DMS153 treated with DMSO at 0.1 percent for 48 hours (cell line): ENCODE results near the gene ERC1.
"Not testable (repeated sequence)": the region's sequence is repeated elsewhere in the genome, so short reads cannot be mapped to it uniquely, and the experiment has no call there.

Experiments
- DNase-seq: peaks from one replicate; lab custom pipeline; 2025; ENCODE audit not compliant: unreplicated experiment; lab: John Stamatoyannopoulos, UW

The ERC1 gene

DNA sequence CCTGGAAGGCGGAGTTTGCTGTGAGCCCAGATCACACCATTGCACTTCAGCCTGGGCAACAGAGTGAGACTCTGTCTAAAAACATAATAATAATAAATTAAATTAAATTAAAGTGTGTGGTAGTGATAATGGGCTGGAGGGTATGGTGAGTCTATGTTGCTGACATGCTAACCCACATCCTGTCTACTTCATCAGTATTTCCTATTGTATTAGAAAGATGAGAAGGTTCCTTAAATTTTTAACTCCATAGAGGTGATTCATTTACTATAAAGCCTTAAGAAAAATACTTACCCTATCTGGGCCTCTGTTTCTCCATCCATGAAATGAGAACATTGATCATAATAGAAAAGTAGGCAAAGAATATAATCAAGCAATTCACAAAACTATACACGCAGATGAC is 322.9 kb downstream of the ERC1 start:
- no peak for DNase-seq

DNA sequence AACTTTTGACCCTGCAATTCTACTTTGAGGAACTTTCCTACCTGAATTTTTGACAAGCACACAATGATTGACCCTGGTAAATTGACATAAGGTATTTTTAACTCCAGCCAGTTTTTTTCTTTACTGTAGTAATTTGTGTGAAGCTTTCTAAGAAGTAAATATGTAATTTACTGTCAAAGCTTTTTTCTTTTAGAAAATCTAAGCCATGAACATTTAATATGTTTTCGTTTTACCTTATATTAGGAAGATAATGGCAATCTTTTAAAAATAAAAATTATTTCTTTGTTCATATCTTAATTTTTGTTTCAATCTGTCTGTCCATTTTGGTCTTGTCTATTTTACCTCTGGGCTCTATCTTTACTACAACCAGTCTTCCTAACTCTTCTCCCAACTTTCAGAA is 323.5 kb downstream of the ERC1 start:
- no peak for DNase-seq

DNA sequence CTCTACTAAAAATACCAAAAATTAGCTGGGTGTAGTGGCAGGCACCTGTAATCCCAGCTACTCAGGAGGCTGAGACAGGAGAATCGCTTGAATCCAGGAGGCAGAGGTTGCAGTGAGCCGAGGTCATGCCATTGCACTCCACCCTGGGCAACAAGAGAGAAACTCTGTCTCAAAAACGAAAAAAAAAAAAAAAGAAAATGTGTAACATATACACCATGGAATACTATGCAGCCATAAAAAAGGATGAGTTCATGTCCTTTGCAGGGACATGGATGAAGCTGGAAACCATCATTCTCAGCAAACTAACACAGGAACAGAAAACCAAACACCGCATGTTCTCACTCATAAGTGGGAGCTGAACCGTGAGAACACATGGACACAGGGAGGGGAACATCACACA is 326.0 kb downstream of the ERC1 start:
- not testable (repeated sequence) for DNase-seq

DNA sequence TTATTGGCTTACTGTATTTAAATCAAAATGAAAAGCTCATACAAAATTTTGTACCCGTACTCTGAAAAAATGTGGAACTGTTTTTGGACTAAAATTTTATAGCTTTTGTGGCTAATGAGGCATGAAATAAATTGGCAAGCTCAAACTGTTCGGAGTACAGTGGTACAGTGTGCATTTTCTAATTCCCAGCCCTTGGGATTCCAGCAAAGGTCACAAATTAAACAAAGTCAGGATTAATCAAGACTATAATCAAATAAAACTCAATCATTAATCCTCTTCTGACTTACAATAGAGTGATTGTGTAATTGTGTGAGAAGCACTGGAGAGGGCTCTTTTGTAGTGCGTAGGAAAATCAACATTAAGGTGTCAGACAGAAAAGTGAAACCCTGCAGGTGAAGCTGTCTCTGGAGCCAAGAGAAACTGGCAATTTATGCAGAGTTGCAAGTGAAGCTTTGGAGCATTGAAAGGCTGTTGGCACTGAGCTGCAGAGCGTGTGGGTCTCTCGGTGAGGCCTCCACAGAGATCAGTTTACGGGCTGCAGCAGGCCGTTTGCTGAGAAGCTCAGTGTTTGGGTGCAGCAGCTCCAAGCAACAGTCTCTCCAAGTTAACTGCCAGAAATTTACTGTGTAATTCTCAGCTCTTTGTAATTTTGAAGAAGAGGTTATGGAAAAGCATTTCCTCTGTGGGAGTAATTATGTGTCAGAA is 327.5 kb downstream of the ERC1 start:
- peak; percentile 91 for DNase-seq

DNA sequence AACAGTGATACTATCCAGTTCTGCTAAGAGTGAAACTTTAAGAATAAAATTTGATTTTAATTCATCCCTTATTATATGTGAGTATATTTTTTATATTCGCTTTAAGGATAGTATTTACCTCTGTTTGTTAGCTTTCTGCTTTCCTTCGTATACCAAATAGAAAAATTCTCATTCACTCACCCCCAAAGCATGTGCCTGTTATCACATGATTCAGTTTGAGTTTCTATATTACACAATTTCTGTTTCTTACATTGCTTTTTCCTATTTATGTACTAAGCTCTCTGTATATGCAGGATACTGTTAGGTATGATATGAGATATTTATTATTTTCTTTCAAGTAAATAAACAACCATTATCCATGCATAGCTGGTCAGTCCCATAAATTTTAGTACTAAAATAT is 328.2 kb downstream of the ERC1 start:
- no peak for DNase-seq

DNA sequence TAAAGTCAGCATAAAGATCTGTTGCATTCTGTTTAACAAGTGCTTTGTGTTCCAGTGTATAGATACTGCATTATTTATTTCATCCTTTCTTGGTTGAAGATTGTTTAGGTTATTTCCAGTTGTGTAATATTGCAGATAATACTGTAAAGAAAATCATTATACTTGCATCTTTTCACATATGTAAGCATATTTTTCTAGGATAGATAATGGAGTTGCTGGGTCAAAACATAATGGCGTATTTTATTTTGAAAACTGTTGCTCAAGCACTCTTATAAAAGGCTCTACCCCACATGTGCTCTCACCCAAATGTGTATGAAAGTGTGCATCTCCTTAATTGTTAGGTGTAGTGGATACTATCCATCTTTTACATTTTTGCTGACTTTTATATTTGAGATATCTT is 329.0 kb downstream of the ERC1 start:
- no peak for DNase-seq

DNA sequence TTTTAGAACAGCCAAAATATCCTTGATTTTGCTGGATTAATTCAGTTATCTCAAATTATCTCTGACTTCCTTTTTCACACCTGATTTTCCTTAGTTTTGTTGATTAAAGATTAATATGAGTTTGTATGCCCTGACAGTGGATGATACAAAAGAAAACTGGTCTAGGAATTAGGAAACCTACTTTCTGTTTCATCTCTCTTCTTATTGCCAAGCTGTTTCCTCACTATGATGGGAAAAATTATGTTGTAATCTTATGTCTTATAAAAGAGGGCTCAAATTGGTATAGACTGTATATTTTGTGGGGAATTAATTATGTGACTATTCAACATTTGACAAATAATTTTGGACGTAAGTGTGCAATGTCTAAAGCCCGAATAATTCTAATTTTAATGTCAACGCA is 331.8 kb downstream of the ERC1 start:
- no peak for DNase-seq

DNA sequence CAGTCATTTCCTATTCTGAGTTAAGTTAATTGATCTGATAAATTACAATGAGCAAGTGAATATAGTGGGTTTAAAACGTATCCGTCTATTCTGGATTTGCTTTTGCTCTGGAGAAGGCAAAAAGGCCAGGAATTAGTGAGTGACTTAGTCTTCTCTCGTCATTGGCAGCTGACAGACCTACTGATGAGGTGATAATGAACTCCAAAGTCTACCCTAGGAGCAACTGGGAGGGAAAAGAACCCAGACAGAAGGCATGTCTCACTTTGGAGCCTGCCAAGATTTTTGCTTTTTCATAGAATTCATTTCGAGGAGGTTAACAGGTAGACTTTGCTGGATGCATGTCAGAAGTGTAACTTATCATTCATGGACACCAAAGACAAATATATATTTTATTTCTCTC is 333.1 kb downstream of the ERC1 start:
- DNase-seq: no peak

DNA sequence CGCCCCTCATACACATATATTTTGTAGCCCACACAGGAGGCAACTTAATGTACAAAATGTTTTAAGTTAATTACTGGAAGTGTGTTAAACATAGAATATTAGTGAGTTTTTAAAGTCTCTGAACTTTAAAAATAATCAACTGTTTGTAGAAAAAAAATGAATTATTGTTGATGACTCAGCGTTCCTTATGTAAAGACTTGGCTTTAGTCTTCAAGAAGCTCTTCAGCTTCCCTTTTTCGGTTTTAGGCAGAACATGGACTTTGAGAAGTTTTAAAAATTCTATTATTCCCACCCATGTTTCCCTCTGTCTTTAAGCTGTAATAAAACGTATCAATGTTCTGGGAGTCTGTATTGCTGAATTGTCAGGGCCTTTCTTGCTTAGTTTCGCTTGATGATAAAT is 333.9 kb downstream of the ERC1 start:
- DNase-seq: no peak

DNA sequence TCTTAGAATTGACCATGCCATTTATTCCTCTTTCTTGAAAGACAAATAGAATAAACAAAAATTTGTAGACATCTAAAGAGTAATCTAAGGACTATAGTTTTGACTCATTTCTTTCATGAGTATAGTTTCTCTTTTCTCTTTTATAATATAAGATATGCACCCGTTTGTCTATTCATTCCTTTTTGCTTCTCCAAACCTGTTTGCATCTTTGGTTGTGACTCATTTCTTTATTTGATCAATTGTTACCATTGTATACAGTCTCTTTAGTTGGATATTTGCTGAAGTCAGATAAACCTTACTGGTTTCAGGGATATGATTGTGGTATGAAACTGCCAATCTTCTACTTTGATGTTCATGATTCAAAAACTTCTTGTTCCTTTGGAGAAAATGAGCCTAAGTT is 334.6 kb downstream of the ERC1 start:
- no peak for DNase-seq

DNA sequence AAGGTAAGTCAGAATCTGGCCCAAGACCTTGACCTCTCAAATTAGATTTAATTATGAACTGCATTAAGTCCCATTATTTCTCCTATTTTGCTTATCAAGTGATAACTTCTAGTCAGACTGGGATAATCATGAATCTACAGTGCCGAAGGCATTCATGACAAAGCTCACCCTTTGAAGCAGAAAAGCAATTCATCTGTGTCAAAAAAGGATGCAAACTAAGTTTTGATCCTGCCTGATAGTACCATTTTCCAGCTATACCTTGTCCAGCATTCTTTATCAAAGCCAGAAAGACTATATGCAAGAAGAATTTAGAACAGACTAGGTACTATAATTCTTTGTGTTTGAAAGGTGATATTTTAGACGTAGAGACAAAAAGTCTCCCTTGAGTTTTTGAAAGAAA is 335.2 kb downstream of the ERC1 start:
- no peak for DNase-seq

DNA sequence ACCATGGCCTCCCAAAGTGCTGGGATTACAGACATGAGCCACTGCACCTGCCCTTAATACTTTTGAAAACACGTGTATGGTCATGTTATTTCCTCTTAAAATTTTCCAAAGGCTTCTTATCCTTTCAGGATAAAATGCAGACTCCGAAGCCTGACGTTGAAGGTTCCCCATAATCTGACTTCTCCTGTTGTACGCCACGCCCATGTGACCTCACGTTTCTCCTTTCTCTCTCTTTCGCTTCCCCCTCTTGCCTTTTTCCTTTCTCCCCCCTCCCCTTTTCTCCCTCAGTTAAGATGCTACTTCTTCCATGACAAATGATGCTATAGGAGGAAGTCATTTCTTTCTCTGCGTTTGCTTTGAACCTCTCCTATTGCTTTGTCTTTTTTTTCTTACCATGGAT is 337.4 kb downstream of the ERC1 start:
- no peak for DNase-seq

DNA sequence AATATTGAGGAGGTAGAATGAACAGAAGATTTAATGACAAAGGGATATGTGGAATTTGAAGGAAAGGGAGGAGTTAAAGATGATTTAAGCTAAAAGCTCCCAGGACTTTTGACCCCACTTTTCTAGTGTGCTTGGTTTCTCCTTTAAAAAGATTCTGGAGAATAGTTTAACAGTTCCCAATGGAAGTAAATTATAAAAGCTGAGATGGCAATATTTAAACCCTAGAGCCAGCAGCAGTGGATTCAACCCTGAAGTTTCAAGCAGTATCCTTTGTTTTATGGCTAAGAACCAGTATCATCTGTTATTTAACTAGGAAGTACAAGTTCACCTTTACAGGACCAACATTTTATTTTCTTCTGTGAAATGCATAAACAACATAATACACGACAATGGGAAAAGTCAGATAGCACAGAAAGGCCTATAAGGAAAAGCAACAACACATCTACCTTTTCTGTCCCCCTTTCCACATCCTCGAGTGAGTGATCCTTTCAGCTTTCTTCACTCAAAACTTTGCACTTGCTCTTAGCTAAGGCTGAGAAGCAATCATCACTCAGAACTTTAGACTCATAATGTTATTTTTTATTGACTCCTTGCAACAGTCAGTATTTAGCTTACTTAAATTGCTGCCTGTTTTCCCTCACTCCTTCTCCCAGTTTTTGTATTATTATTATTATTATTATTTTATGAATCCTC is 338.9 kb downstream of the ERC1 start:
- DNase-seq: no peak

DNA sequence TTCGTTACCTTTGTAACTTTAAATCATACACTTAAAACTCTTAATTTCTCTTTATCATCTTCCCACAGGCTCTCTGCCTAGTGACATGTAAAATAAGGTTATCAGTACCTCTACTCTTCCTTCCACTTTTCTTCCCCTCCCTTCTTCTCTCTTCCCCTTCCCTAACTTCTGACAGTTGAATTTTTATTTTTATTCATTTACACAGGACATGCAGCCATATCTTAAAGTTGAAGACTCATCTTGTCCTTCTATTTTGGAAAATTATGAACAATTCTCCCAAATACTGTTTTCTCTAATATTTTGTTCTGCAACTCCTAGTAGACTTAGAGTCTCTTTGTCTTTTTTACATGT is 339.4 kb downstream of the ERC1 start:
- no peak for DNase-seq

DNA sequence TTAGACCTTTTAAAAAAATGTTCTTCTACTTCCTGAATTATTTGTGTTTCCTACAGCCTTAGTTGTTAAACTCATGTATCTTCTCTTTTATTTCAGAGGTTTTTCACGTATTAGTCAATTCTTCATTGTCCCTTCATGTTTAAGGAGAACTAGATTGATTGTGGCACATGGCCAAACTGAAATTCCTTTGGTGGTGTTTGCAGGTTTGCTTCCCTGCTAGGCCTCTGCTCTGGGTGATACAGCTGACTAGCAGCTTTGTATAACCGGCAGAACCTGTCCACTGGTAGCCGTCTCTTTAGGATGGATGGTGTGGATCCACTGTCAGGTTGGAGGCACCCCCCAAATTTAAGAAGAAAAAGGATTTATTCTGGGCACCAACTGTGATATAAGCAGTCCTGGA is 341.3 kb downstream of the ERC1 start:
- no peak for DNase-seq

DNA sequence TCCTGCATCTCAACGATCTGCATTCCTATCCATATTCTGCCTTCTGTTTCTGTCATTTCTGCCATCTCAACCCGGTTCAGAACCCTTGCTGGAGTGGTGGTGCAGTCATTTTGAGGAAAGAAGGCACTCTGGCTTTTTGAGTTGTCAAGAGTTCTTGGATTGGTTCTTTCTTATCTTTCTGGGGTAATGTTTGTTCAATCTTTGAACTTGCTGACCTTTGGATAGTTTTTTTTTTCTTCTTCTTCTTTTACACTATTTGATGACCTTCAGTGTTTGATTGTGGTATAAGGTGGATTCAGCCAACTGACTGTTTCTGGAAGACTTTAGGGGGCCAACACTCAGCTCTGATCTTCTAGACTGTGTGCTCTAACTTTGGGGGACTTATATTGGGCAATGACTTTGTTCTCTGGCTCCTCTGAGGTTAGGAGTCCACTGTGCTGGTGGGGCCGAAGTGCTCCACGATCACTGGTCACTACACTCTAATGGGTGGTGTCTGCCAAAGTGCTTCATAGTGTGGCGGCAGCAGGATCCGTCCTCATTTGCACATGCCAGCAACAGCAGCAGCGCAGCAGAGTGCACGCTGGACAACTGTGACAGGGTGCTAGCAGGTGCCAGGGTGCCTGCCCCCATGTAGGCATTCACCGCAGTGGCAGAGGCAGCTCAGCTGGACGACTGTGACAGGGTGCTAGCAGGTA is 347.6 kb downstream of the ERC1 start:
- no peak for DNase-seq

DNA sequence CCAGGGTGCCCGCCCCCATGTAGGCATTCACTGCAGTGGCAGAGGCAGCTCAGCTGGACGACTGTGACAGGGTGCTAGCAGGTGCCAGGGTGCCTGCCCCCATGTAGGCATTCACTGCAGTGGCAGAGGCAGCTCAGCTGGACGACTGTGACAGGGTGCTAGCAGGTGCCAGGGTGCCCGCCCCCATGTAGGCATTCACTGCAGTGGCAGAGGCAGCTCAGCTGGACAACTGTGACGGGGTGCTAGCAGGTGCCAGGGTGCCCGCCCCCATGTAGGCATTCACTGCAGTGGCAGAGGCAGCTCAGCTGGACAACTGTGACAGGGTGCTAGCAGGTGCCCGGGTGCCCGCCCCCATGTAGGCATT is 348.1 kb downstream of the ERC1 start:
- not testable (repeated sequence) for DNase-seq

DNA sequence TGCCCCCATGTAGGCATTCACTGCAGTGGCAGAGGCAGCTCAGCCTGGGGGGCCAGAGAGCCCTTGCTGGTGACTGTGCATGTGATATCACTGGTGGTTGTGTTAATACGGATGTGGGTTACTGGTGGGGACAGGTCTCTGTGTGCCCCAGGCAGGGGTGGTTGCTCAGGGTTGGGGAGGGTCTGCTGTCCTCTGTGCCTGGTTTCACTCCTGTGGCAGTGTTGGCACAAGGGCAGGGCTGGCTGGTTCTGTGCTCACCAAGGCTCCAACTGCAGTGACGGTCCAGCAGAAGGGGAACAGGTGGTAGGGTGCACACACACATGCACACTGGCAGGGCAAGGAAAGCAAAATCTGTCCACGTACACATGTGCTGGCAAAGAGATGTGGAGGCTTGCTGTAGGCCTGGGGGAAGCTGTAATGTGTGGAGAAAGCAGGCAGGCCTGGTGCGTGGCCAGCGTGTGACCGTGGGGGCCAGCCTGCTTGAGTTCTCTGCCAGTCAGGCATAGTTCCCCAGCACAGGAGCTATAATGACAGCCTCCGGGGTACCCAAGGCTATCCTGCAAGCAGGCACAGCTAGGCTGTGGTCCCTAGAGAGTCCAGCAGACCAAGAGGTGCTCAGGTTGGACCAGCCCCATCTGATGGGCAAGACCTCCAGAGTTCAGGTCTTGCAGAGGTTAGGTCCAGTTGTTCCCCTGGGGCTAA is 348.7 kb downstream of the ERC1 start:
- no peak for DNase-seq

DNA sequence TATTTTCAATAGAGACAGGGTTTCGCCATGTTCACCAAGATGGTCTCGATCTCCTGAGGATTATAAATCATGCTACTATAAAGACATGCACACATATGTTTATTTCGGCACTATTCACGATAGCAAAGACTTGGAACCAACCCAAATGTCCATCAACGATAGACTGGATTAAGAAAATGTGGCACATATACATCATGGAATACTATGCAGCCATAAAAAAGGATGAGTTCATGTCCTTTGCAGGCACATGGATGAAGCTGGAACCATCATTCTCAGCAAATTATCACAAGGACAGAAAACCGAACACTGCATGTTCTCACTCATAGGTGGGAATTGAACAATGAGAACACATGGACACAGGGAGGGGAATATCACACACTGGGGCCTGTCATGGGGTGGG is 350.2 kb downstream of the ERC1 start:
- DNase-seq: not testable (repeated sequence)

DNA sequence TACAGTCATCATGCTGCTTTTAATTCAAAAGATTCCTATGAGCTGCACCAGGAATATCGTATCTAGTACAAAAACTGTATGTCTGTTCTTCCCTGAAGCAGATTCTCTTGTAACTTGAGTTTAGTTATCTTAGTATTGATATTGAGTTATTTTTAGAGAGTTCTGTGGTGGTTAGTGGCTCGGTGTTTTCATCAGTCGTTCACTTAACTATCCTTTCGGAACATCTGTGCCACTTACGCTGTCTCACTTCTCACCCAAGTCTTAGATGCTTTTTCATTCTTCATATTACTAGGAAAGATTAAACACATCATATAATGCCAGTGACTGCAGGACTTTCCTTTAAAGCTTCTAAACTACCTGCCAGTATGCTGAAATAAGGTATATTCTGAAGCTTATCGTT is 352.4 kb downstream of the ERC1 start:
- DNase-seq: no peak

DNA sequence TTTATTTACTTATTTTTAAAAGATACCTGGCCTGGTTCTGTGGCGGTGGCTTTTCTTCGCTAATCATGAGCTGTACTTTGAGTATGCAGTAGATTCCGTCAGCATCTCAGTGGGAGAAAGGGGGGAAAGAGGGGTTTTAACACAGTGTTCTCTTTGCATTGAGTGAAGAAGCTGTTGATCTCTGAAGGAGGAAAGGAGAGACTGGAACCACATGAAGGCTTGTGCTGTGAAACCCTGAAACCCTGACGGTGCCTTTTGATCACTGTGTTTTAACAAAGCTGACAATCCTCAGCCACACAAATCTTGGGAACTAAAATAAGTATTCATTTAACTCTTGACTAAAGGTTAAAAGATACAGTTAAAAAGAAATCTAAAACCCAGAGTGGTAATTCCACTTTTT is 353.2 kb downstream of the ERC1 start:
- no peak for DNase-seq

DNA sequence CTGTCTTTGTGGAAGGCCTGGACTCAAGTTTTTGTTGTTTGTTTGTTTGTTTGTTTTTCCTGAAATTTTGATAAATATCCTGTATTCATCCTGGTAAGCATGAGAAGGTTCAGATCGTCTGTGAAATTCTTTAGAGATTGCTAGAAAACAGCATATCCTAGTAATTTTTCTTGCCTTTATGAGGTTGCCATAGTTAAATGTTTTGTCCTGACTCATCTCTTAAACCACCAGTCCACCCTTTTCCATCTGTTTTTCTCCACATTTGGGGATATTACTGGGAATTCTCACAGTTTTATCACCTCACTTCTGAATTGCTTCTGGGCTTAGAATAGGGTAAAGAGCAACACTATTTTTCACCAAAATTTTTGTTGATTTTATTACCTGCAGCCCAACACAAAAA is 355.1 kb downstream of the ERC1 start:
- no peak for DNase-seq
